Measurements from ENCODE around the gene SGPL1. TPM values are rescaled to one million over a fixed set of nuclear protein-coding genes. Genes with fewer than 3 reads are reported as not detected.

Gene SGPL1
- total and polyA plus RNA-seq, 2 experiments from 2014 or later: 12.0 to 42.7 TPM

GRCh38 chr10:70849582-70850016, 33.9 kb downstream of the SGPL1 start (continued):
- TF ChIP-seq, protein P1, sequence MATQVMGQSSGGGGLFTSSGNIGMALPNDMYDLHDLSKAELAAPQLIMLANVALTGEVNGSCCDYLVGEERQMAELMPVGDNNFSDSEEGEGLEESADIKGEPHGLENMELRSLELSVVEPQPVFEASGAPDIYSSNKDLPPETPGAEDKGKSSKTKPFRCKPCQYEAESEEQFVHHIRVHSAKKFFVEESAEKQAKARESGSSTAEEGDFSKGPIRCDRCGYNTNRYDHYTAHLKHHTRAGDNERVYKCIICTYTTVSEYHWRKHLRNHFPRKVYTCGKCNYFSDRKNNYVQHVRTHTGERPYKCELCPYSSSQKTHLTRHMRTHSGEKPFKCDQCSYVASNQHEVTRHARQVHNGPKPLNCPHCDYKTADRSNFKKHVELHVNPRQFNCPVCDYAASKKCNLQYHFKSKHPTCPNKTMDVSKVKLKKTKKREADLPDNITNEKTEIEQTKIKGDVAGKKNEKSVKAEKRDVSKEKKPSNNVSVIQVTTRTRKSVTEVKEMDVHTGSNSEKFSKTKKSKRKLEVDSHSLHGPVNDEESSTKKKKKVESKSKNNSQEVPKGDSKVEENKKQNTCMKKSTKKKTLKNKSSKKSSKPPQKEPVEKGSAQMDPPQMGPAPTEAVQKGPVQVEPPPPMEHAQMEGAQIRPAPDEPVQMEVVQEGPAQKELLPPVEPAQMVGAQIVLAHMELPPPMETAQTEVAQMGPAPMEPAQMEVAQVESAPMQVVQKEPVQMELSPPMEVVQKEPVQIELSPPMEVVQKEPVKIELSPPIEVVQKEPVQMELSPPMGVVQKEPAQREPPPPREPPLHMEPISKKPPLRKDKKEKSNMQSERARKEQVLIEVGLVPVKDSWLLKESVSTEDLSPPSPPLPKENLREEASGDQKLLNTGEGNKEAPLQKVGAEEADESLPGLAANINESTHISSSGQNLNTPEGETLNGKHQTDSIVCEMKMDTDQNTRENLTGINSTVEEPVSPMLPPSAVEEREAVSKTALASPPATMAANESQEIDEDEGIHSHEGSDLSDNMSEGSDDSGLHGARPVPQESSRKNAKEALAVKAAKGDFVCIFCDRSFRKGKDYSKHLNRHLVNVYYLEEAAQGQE (IDR thresholded peaks at IDR 0.05; ENCODE audit: unreplicated experiment): no peak
- TF ChIP-seq JUNB (IDR thresholded peaks at IDR 0.05; ENCODE audit: unreplicated experiment) (no peak), ETS1 (IDR thresholded peaks at IDR 0.05) (no peak), CTCF (conservative IDR thresholded peaks at IDR 0.05; ENCODE audit: low read depth in 2 of 2) (no peak)

- ATAC-seq: no peak
- no peak overlapping the region for H3K27ac Mint-ChIP-seq
- no peaks in the 10 kb centered on the region for H3K4me1 Mint-ChIP-seq
- TF ChIP-seq ZNF114 (CRISPR knock-in tag; IDR thresholded peaks at IDR 0.05) (no peak), CTCF (conservative IDR thresholded peaks at IDR 0.05; ENCODE audit: low read depth in 2 of 2) (no peak), ZNF331 (CRISPR knock-in tag; IDR thresholded peaks at IDR 0.05; ENCODE audit: low read depth) (no peak), ZNF462 (CRISPR knock-in tag; IDR thresholded peaks at IDR 0.05) (no peak), EZH2phosphoT487 (IDR thresholded peaks at IDR 0.05; ENCODE audit: unreplicated experiment) (no peak), NANOG (IDR thresholded peaks at IDR 0.05; ENCODE audit: borderline replicate concordance) (no peak)
These were observed 34.3 kb downstream of the SGPL1 start for GRCh38 chr10:70850097-70850496.

More at GRCh38 chr10:70850097-70850496, 34.3 kb downstream of the SGPL1 start:
- H3K27me3 ChIP-seq (ENCODE audit: insufficient read depth): no peaks in the 10 kb centered on the region
- peaks cover 7% of the 10 kb centered on the region; the same call in 1 of the 2 replicates for H3K36me3 ChIP-seq (ENCODE audit: insufficient read depth)
- H3K4me2 ChIP-seq: no peak overlapping the region
- H3F3A ChIP-seq (replicated peaks; ENCODE audit: low read depth): no peaks in the 10 kb centered on the region
- H3K79me2 ChIP-seq (replicated peaks; ENCODE audit: insufficient read depth): 0 out of 2 replicates have a peak, but pooled peaks cover 4% of the 10 kb centered on the region
- H4K20me1 ChIP-seq (replicated peaks; ENCODE audit: insufficient read depth): peaks cover 2% of the 10 kb centered on the region; the same call in 1 of the 2 replicates
- Mint-ChIP-seq H3K36me3 (ENCODE audit: low read depth) (peaks cover 36% of the 10 kb centered on the region; the same call in 2 of the 3 replicates), H3K27me3 (ENCODE audit: insufficient read depth, low read depth, poor library complexity) (peaks cover 4% of the 10 kb centered on the region), H3K9me3 (no peaks in the 10 kb centered on the region; the same call in 2 of the 3 replicates), H3K4me3 (no peak overlapping the region)
- H3K4me3 ChIP-seq: no peak overlapping the region
- H3K9me2 ChIP-seq (ENCODE audit: insufficient read depth): no peaks in the 10 kb centered on the region
- H2AFZ ChIP-seq: no peak overlapping the region
- H3K27ac ChIP-seq (ENCODE audit: low read depth): no peak overlapping the region
- no peaks in the 10 kb centered on the region for H3K4me1 ChIP-seq (ENCODE audit: insufficient read depth)
- DNase-seq (ENCODE audit: low spot score): no peak

Measured in GM23338 (cell line).